Measurements from ENCODE around the gene OR10K1.
"Not testable (repeated sequence)": the region's sequence is repeated elsewhere in the genome, so short reads cannot be mapped to it uniquely, and the experiment has no call there.

OR10K1 gene
- 0 reads per million in 3 donors for total RNA-seq

- Histone ChIP-seq H3K36me3 (ENCODE audit: control insufficient read depth, insufficient read depth, low read length) (no peaks in the 10 kb centered on the region), H3K4me3 (ENCODE audit: insufficient read depth, low read depth, low read length, poor library complexity, severe bottlenecking) (no peak within 1 kb of the TSS), H3K4me1 (ENCODE audit: control insufficient read depth, insufficient read depth, low read length, poor library complexity, severe bottlenecking) (no peaks in the 10 kb centered on the region), H3K27me3 (replicated peaks; ENCODE audit: control insufficient read depth, insufficient read depth, low read length, poor library complexity, severe bottlenecking) (peaks cover 5% of the 10 kb centered on the region), H3K27ac (ENCODE audit: insufficient read depth, low read length, poor library complexity, severe bottlenecking) (no peak within 1 kb of the TSS), H3K9me3 (ENCODE audit: control insufficient read depth, low read length) (no peaks in the 10 kb centered on the region)
- DNase-seq: no peak
Measured at GRCh38 chr1:158461534-158461933, at the start of gene OR10K1. Gene OR10K1 (plus strand): TSS chr1:158461834. CDS start chr1:158465562, 3,728 bp downstream.

GRCh38 chr1:158414651-158415345 lies 46.8 kb upstream of the OR10K1 start:
- H3K4me1 ChIP-seq (ENCODE audit: control insufficient read depth, insufficient read depth, low read length, poor library complexity, severe bottlenecking): no peaks in the 10 kb centered on the region
- DNase-seq: no peak
- H3K4me3 ChIP-seq (ENCODE audit: insufficient read depth, low read depth, low read length, poor library complexity, severe bottlenecking): no peak overlapping the region
- H3K27ac ChIP-seq (ENCODE audit: insufficient read depth, low read length, poor library complexity, severe bottlenecking): no peak overlapping the region
- H3K9me3 ChIP-seq (ENCODE audit: control insufficient read depth, low read length): no peaks in the 10 kb centered on the region
- no peaks in the 10 kb centered on the region for H3K27me3 ChIP-seq (replicated peaks; ENCODE audit: control insufficient read depth, insufficient read depth, low read length, poor library complexity, severe bottlenecking)
- H3K36me3 ChIP-seq (ENCODE audit: control insufficient read depth, insufficient read depth, low read length): no peaks in the 10 kb centered on the region

GRCh38 chr1:158417586-158417985 lies 44.0 kb upstream of the OR10K1 start:
- Histone ChIP-seq H3K4me3 (ENCODE audit: insufficient read depth, low read depth, low read length, poor library complexity, severe bottlenecking) (no peak overlapping the region), H3K4me1 (ENCODE audit: control insufficient read depth, insufficient read depth, low read length, poor library complexity, severe bottlenecking) (no peaks in the 10 kb centered on the region), H3K9me3 (ENCODE audit: control insufficient read depth, low read length) (no peaks in the 10 kb centered on the region), H3K27ac (ENCODE audit: insufficient read depth, low read length, poor library complexity, severe bottlenecking) (no peak overlapping the region), H3K36me3 (ENCODE audit: control insufficient read depth, insufficient read depth, low read length) (no peaks in the 10 kb centered on the region), H3K27me3 (replicated peaks; ENCODE audit: control insufficient read depth, insufficient read depth, low read length, poor library complexity, severe bottlenecking) (no peaks in the 10 kb centered on the region)
- DNase-seq: no peak

GRCh38 chr1:158422212-158422611 lies 39.4 kb upstream of the OR10K1 start:
- no peak for DNase-seq
- Histone ChIP-seq H3K4me3 (ENCODE audit: insufficient read depth, low read depth, low read length, poor library complexity, severe bottlenecking) (no peak overlapping the region), H3K9me3 (ENCODE audit: control insufficient read depth, low read length) (no peaks in the 10 kb centered on the region), H3K36me3 (ENCODE audit: control insufficient read depth, insufficient read depth, low read length) (no peaks in the 10 kb centered on the region), H3K27ac (ENCODE audit: insufficient read depth, low read length, poor library complexity, severe bottlenecking) (no peak overlapping the region), H3K27me3 (replicated peaks; ENCODE audit: control insufficient read depth, insufficient read depth, low read length, poor library complexity, severe bottlenecking) (no peaks in the 10 kb centered on the region), H3K4me1 (ENCODE audit: control insufficient read depth, insufficient read depth, low read length, poor library complexity, severe bottlenecking) (no peaks in the 10 kb centered on the region)

GRCh38 chr1:158425027-158425426 lies 36.6 kb upstream of the OR10K1 start:
- Histone ChIP-seq H3K27me3 (replicated peaks; ENCODE audit: control insufficient read depth, insufficient read depth, low read length, poor library complexity, severe bottlenecking) (no peaks in the 10 kb centered on the region), H3K4me1 (ENCODE audit: control insufficient read depth, insufficient read depth, low read length, poor library complexity, severe bottlenecking) (no peaks in the 10 kb centered on the region), H3K27ac (ENCODE audit: insufficient read depth, low read length, poor library complexity, severe bottlenecking) (no peak overlapping the region), H3K9me3 (ENCODE audit: control insufficient read depth, low read length) (no peaks in the 10 kb centered on the region), H3K36me3 (ENCODE audit: control insufficient read depth, insufficient read depth, low read length) (no peaks in the 10 kb centered on the region), H3K4me3 (ENCODE audit: insufficient read depth, low read depth, low read length, poor library complexity, severe bottlenecking) (no peak overlapping the region)
- no peak for DNase-seq

- H3K36me3 ChIP-seq (ENCODE audit: control insufficient read depth, insufficient read depth, low read length): no peaks in the 10 kb centered on the region
- no peak within 1 kb of the TSS for H3K27ac ChIP-seq (ENCODE audit: insufficient read depth, low read length, poor library complexity, severe bottlenecking)
- no peaks in the 10 kb centered on the region for H3K4me1 ChIP-seq (ENCODE audit: control insufficient read depth, insufficient read depth, low read length, poor library complexity, severe bottlenecking)
- no peaks in the 10 kb centered on the region for H3K27me3 ChIP-seq (replicated peaks; ENCODE audit: control insufficient read depth, insufficient read depth, low read length, poor library complexity, severe bottlenecking)
- no peak within 1 kb of the TSS for H3K4me3 ChIP-seq (ENCODE audit: insufficient read depth, low read depth, low read length, poor library complexity, severe bottlenecking)
- DNase-seq: no peak
- H3K9me3 ChIP-seq (ENCODE audit: control insufficient read depth, low read length): no peaks in the 10 kb centered on the region
Measured at GRCh38 chr1:158426137-158426536, 35.5 kb upstream of the OR10K1 start, which contains the start of gene OR10K2. Gene OR10K2 (minus strand): TSS chr1:158426237. CDS start chr1:158420866, 5,371 bp downstream.

- not testable (repeated sequence) for DNase-seq; H3K27ac ChIP-seq (ENCODE audit: insufficient read depth, low read length, poor library complexity, severe bottlenecking); H3K9me3 ChIP-seq (ENCODE audit: control insufficient read depth, low read length); H3K36me3 ChIP-seq (ENCODE audit: control insufficient read depth, insufficient read depth, low read length); H3K4me1 ChIP-seq (ENCODE audit: control insufficient read depth, insufficient read depth, low read length, poor library complexity, severe bottlenecking); H3K4me3 ChIP-seq (ENCODE audit: insufficient read depth, low read depth, low read length, poor library complexity, severe bottlenecking); H3K27me3 ChIP-seq (replicated peaks; ENCODE audit: control insufficient read depth, insufficient read depth, low read length, poor library complexity, severe bottlenecking)
Measured at GRCh38 chr1:158430163-158430562, 31.5 kb upstream of the OR10K1 start.

- Histone ChIP-seq H3K27me3 (replicated peaks; ENCODE audit: control insufficient read depth, insufficient read depth, low read length, poor library complexity, severe bottlenecking) (peaks cover 10% of the 10 kb centered on the region), H3K4me1 (ENCODE audit: control insufficient read depth, insufficient read depth, low read length, poor library complexity, severe bottlenecking) (no peaks in the 10 kb centered on the region), H3K36me3 (ENCODE audit: control insufficient read depth, insufficient read depth, low read length) (no peaks in the 10 kb centered on the region), H3K4me3 (ENCODE audit: insufficient read depth, low read depth, low read length, poor library complexity, severe bottlenecking) (no peak overlapping the region), H3K9me3 (ENCODE audit: control insufficient read depth, low read length) (no peaks in the 10 kb centered on the region), H3K27ac (ENCODE audit: insufficient read depth, low read length, poor library complexity, severe bottlenecking) (no peak overlapping the region)
- DNase-seq: no peak
Measured at GRCh38 chr1:158434741-158435140, 26.9 kb upstream of the OR10K1 start.

- H3K27me3 ChIP-seq (replicated peaks; ENCODE audit: control insufficient read depth, insufficient read depth, low read length, poor library complexity, severe bottlenecking): no peaks in the 10 kb centered on the region
- no peak for DNase-seq
- no peaks in the 10 kb centered on the region for H3K9me3 ChIP-seq (ENCODE audit: control insufficient read depth, low read length)
- H3K4me1 ChIP-seq (ENCODE audit: control insufficient read depth, insufficient read depth, low read length, poor library complexity, severe bottlenecking): no peaks in the 10 kb centered on the region
- H3K36me3 ChIP-seq (ENCODE audit: control insufficient read depth, insufficient read depth, low read length): no peaks in the 10 kb centered on the region
- H3K27ac ChIP-seq (ENCODE audit: insufficient read depth, low read length, poor library complexity, severe bottlenecking): no peak overlapping the region
- H3K4me3 ChIP-seq (ENCODE audit: insufficient read depth, low read depth, low read length, poor library complexity, severe bottlenecking): no peak overlapping the region
Measured at GRCh38 chr1:158445376-158445775, 16.3 kb upstream of the OR10K1 start.

- DNase-seq: no peak
- Histone ChIP-seq H3K27me3 (replicated peaks; ENCODE audit: control insufficient read depth, insufficient read depth, low read length, poor library complexity, severe bottlenecking) (no peaks in the 10 kb centered on the region), H3K27ac (ENCODE audit: insufficient read depth, low read length, poor library complexity, severe bottlenecking) (no peak overlapping the region), H3K9me3 (ENCODE audit: control insufficient read depth, low read length) (no peaks in the 10 kb centered on the region), H3K36me3 (ENCODE audit: control insufficient read depth, insufficient read depth, low read length) (no peaks in the 10 kb centered on the region), H3K4me3 (ENCODE audit: insufficient read depth, low read depth, low read length, poor library complexity, severe bottlenecking) (no peak overlapping the region), H3K4me1 (ENCODE audit: control insufficient read depth, insufficient read depth, low read length, poor library complexity, severe bottlenecking) (no peaks in the 10 kb centered on the region)
Measured at GRCh38 chr1:158454537-158454936, 7.1 kb upstream of the OR10K1 start.

All from effector memory CD4-positive, alpha-beta T cell (primary cell).